SW 1271 (cell line): ENCODE results near the gene BRAP.
"Not testable (repeated sequence)": the region's sequence is repeated elsewhere in the genome, so short reads cannot be mapped to it uniquely, and the experiment has no call there.

Source experiments
- DNase-seq, 2 experiments: peaks; one replicate each; lab custom pipeline; 2025; lab: John Stamatoyannopoulos, UW

Gene BRAP

GRCh38 chr12:111685811-111686573 is at the start of gene BRAP, which contains the start of gene ACAD10:
TSS of gene BRAP (minus strand) at chr12:111685956. CDS start at chr12:111685792, 164 bp downstream.
TSS of gene ACAD10 (plus strand) at chr12:111686053. CDS start at chr12:111692710, 6,657 bp downstream.
- peak; percentile 80 to 92 for DNase-seq

GRCh38 chr12:111733340-111733915 is 47.7 kb upstream of the BRAP start:
- no peak for DNase-seq

GRCh38 chr12:111732786-111733185 is 47.0 kb upstream of the BRAP start:
- DNase-seq, result no peak

- DNase-seq, result no peak
These were observed 44.7 kb upstream of the BRAP start for GRCh38 chr12:111730420-111730819.

GRCh38 chr12:111728795-111729194 is 43.0 kb upstream of the BRAP start:
- DNase-seq, result no peak

- not testable (repeated sequence) for DNase-seq
These were observed 38.0 kb upstream of the BRAP start for GRCh38 chr12:111723646-111724360.

GRCh38 chr12:111720457-111720856 is 34.7 kb upstream of the BRAP start:
- DNase-seq, result no peak

- not testable (repeated sequence) for DNase-seq
These were observed 33.6 kb upstream of the BRAP start for GRCh38 chr12:111719316-111719715.

GRCh38 chr12:111715279-111715678 is 29.5 kb upstream of the BRAP start:
- no peak for DNase-seq

GRCh38 chr12:111706145-111706544 is 20.4 kb upstream of the BRAP start:
- no peak for DNase-seq

- DNase-seq, result no peak
These were observed 19.9 kb upstream of the BRAP start for GRCh38 chr12:111705672-111706071.

GRCh38 chr12:111699962-111700361 is 14.2 kb upstream of the BRAP start:
- DNase-seq, result no peak

- no peak for DNase-seq
These were observed 8.1 kb upstream of the BRAP start for GRCh38 chr12:111693818-111694217.

- no peak for DNase-seq
These were observed 6.9 kb upstream of the BRAP start for GRCh38 chr12:111692575-111693210.

- no peak for DNase-seq
These were observed 5.5 kb upstream of the BRAP start for GRCh38 chr12:111691262-111691661.

- DNase-seq, result no peak
These were observed 2.2 kb upstream of the BRAP start for GRCh38 chr12:111687952-111688351.

GRCh38 chr12:111687255-111687654 is 1.5 kb upstream of the BRAP start:
- DNase-seq, result peak in 1 of 2 experiments; percentile 11

- no peak for DNase-seq
These were observed 884 bp upstream of the BRAP start for GRCh38 chr12:111686574-111687105.

- DNase-seq, result no peak
These were observed 390 bp downstream of the BRAP start for GRCh38 chr12:111685322-111685810.

- not testable (repeated sequence) for DNase-seq
These were observed 1.1 kb downstream of the BRAP start for GRCh38 chr12:111684485-111685198.

GRCh38 chr12:111677186-111677585 is 8.6 kb downstream of the BRAP start:
- DNase-seq, result no peak
